ENCODE measurements around the gene SOBP.
"Not testable (repeated sequence)": the region's sequence is repeated elsewhere in the genome, so short reads cannot be mapped to it uniquely, and the experiment has no call there.

Gene SOBP

GRCh38 chr6:107517274-107517673 is 27.4 kb downstream of the SOBP start:
- H3K36me3 ChIP-seq (ENCODE audit: insufficient read depth, low read length): peaks cover 26% of the 10 kb centered on the region; the same call in 1 of the 2 replicates
- no peaks in the 10 kb centered on the region for H3K79me2 ChIP-seq (ENCODE audit: insufficient read depth, low read length)
- H3K27me3 ChIP-seq (ENCODE audit: insufficient read depth, low read length, poor library complexity): no peaks in the 10 kb centered on the region
- peaks cover 14% of the 10 kb centered on the region for H3K9me3 ChIP-seq (ENCODE audit: insufficient read depth, low read length, severe bottlenecking)
- DNase-seq (no peak), ATAC-seq (ENCODE audit: insufficient read depth, low read depth) (no peak)
- TF ChIP-seq CTCF (IDR thresholded peaks at IDR 0.05; ENCODE audit: borderline replicate concordance, extremely low read depth, low read length, poor library complexity, severe bottlenecking): no peak
- no peak for TF ChIP-seq EZH2 (IDR thresholded peaks at IDR 0.05; ENCODE audit: borderline replicate concordance, low read depth, low read length, severe bottlenecking)
- H3K4me3 ChIP-seq (ENCODE audit: low read depth in 1 of 2, low read length in 2 of 2): no peak overlapping the region
- no peak overlapping the region for H2AFZ ChIP-seq (ENCODE audit: low read depth, low read length)
- no peaks in the 10 kb centered on the region for H3K4me1 ChIP-seq (ENCODE audit: insufficient read depth, low read length)
- no peak overlapping the region for H3K4me2 ChIP-seq (ENCODE audit: insufficient read depth, low read length)
- H3K9ac ChIP-seq (ENCODE audit: low read depth, low read length): no peak overlapping the region
- H3K27ac ChIP-seq (ENCODE audit: low read length): no peak overlapping the region
- no peaks in the 10 kb centered on the region for H4K20me1 ChIP-seq (ENCODE audit: insufficient read depth, low read length)

GRCh38 chr6:107519224-107519623 is 29.3 kb downstream of the SOBP start:
- not testable (repeated sequence) for H3K9ac ChIP-seq (ENCODE audit: low read depth, low read length); ATAC-seq (ENCODE audit: insufficient read depth, low read depth); H3K79me2 ChIP-seq (ENCODE audit: insufficient read depth, low read length); H3K27ac ChIP-seq (ENCODE audit: low read length); H4K20me1 ChIP-seq (ENCODE audit: insufficient read depth, low read length); H3K27me3 ChIP-seq (ENCODE audit: insufficient read depth, low read length, poor library complexity); H3K4me2 ChIP-seq (ENCODE audit: insufficient read depth, low read length); H3K4me3 ChIP-seq (ENCODE audit: low read depth in 1 of 2, low read length in 2 of 2); H2AFZ ChIP-seq (ENCODE audit: low read depth, low read length); H3K4me1 ChIP-seq (ENCODE audit: insufficient read depth, low read length); DNase-seq
- Histone ChIP-seq H3K9me3 (ENCODE audit: insufficient read depth, low read length, severe bottlenecking) (peaks cover 14% of the 10 kb centered on the region), H3K36me3 (ENCODE audit: insufficient read depth, low read length) (peaks cover 12% of the 10 kb centered on the region; the same call in 1 of the 2 replicates)

- not testable (repeated sequence) for H2AFZ ChIP-seq (ENCODE audit: low read depth, low read length); DNase-seq; H3K4me1 ChIP-seq (ENCODE audit: insufficient read depth, low read length); H3K27me3 ChIP-seq (ENCODE audit: insufficient read depth, low read length, poor library complexity); H3K27ac ChIP-seq (ENCODE audit: low read length); H3K9me3 ChIP-seq (ENCODE audit: insufficient read depth, low read length, severe bottlenecking); H3K4me2 ChIP-seq (ENCODE audit: insufficient read depth, low read length); H4K20me1 ChIP-seq (ENCODE audit: insufficient read depth, low read length); ATAC-seq (ENCODE audit: insufficient read depth, low read depth); H3K9ac ChIP-seq (ENCODE audit: low read depth, low read length); H3K36me3 ChIP-seq (ENCODE audit: insufficient read depth, low read length); H3K4me3 ChIP-seq (ENCODE audit: low read depth in 1 of 2, low read length in 2 of 2); H3K79me2 ChIP-seq (ENCODE audit: insufficient read depth, low read length)
These were observed 30.8 kb downstream of the SOBP start for GRCh38 chr6:107520706-107521105.

GRCh38 chr6:107523054-107523791 is 33.3 kb downstream of the SOBP start:
- no peaks in the 10 kb centered on the region for H3K9me3 ChIP-seq (ENCODE audit: insufficient read depth, low read length, severe bottlenecking)
- H3K4me2 ChIP-seq (ENCODE audit: insufficient read depth, low read length): no peak overlapping the region
- 0 out of 2 replicates have a peak, but pooled peaks cover 4% of the 10 kb centered on the region for H3K36me3 ChIP-seq (ENCODE audit: insufficient read depth, low read length)
- H4K20me1 ChIP-seq (ENCODE audit: insufficient read depth, low read length): no peaks in the 10 kb centered on the region
- H3K9ac ChIP-seq (ENCODE audit: low read depth, low read length): no peak overlapping the region
- no peak for ATAC-seq (ENCODE audit: insufficient read depth, low read depth)
- no peaks in the 10 kb centered on the region for H3K79me2 ChIP-seq (ENCODE audit: insufficient read depth, low read length)
- no peak overlapping the region for H3K27ac ChIP-seq (ENCODE audit: low read length)
- TF ChIP-seq CTCF (IDR thresholded peaks at IDR 0.05; ENCODE audit: borderline replicate concordance, extremely low read depth, low read length, poor library complexity, severe bottlenecking) (no peak), EZH2 (IDR thresholded peaks at IDR 0.05; ENCODE audit: borderline replicate concordance, low read depth, low read length, severe bottlenecking) (no peak)
- no peak overlapping the region for H2AFZ ChIP-seq (ENCODE audit: low read depth, low read length)
- no peak for DNase-seq
- no peaks in the 10 kb centered on the region for H3K27me3 ChIP-seq (ENCODE audit: insufficient read depth, low read length, poor library complexity)
- no peak overlapping the region for H3K4me3 ChIP-seq (ENCODE audit: low read depth in 1 of 2, low read length in 2 of 2)
- no peaks in the 10 kb centered on the region for H3K4me1 ChIP-seq (ENCODE audit: insufficient read depth, low read length)
